Common myeloid progenitor, CD34-positive (primary cell): ENCODE data around the gene CARM1.

Source experiments
- CTCF ChIA-PET: fragments of 350-600 bp; sonication (Branson Sonifier 250); formaldehyde crosslinking; loops from one replicate; lab custom pipeline; 2021; ENCODE audit warnings: antibody characterized with exemption; lab: Charles Lee
- POLR2A ChIA-PET: fragments of 350-600 bp; sonication (Branson Sonifier 250); formaldehyde crosslinking; loops from one replicate; lab custom pipeline; 2021; ENCODE audit warnings: antibody characterized with exemption; lab: Charles Lee
- DNase-seq, 3 donors: peaks; one replicate each; pipeline versions ENCODE4 v3.0.0 to v3.0.0-alpha.2; 2013
- H3K27ac ChIP-seq, 2 experiments: 1 replicate in 1 of 2; 2 replicates in 1 of 2; pipeline ENCODE4 v1.7.0; 2013; ENCODE audit warnings: inconsistent platforms in 2 of 2, low read length in 2 of 2, mild to moderate bottlenecking in 2 of 2, low read depth in 1 of 2, moderate library complexity in 1 of 2; ENCODE audit not compliant: severe bottlenecking in 2 of 2, insufficient read depth in 1 of 2, poor library complexity in 1 of 2
- H3K27me3 ChIP-seq, 5 experiments: replicated peaks in 2 of 5; 1 replicate in 3 of 5; 2 replicates in 2 of 5; pipeline versions ENCODE4 v1.6.1 to v1.7.0; 2013; ENCODE audit warnings: low read length in 4 of 5, mild to moderate bottlenecking in 2 of 5, moderate library complexity in 2 of 5, inconsistent platforms in 1 of 5; ENCODE audit not compliant: insufficient read depth in 5 of 5, control insufficient read depth in 4 of 5
- H3K36me3 ChIP-seq, 4 experiments: 1 replicate in 2 of 4; 2 replicates in 2 of 4; pipeline versions ENCODE4 v1.6.1 to v1.7.0; 2013; ENCODE audit warnings: low read length in 3 of 4, control low read depth in 1 of 4, mild to moderate bottlenecking in 1 of 4; ENCODE audit not compliant: control insufficient read depth in 4 of 4, insufficient read depth in 4 of 4
- H3K4me1 ChIP-seq, 4 experiments: 1 replicate in 3 of 4; 2 replicates in 1 of 4; pipeline versions ENCODE4 v1.6.1 to v1.7.1; 2013; ENCODE audit warnings: low read length in 3 of 4, mild to moderate bottlenecking in 3 of 4, control low read depth in 1 of 4, inconsistent platforms in 1 of 4, moderate library complexity in 1 of 4; ENCODE audit not compliant: control insufficient read depth in 4 of 4, insufficient read depth in 4 of 4; ENCODE audit errors: control extremely low read depth in 1 of 4
- H3K4me3 ChIP-seq, 7 experiments: 1 replicate in 4 of 7; 2 replicates in 3 of 7; pipeline versions ENCODE4 v1.5.1 to v1.7.0; 2013; ENCODE audit warnings: mild to moderate bottlenecking in 7 of 7, low read length in 6 of 7, moderate library complexity in 6 of 7, inconsistent platforms in 2 of 7, low read depth in 2 of 7, control low read depth in 1 of 7; ENCODE audit not compliant: insufficient read depth in 4 of 7, control insufficient read depth in 1 of 7; ENCODE audit errors: extremely low read depth in 1 of 7
- H3K9me3 ChIP-seq, 5 experiments: 1 replicate in 4 of 5; 2 replicates in 1 of 5; pipeline versions ENCODE4 v1.6.1 to v1.7.1; 2013; ENCODE audit warnings: low read length in 4 of 5, mild to moderate bottlenecking in 2 of 5, inconsistent platforms in 1 of 5, low read depth in 1 of 5, moderate library complexity in 1 of 5; ENCODE audit not compliant: control insufficient read depth in 4 of 5, insufficient read depth in 2 of 5; ENCODE audit errors: control extremely low read depth in 1 of 5
- WGBS: methylation state at CpG from one replicate; pipeline ENCODE4 v1.1.5; 2013; ENCODE audit not compliant: insufficient coverage; 5-methylcytosine and 5-hydroxymethylcytosine counted together

The CARM1 gene

GRCh38 chr19:10913716-10914340 lies 42.5 kb downstream of the CARM1 start:
- no peak overlapping the region for H3K27ac ChIP-seq
- WGBS: 96% methylated on average over 24 of the region's 24 CpGs
- peaks cover 8 to 61% (median 34%) of the 10 kb centered on the region in 4 experiments for H3K36me3 ChIP-seq
- no peak for DNase-seq
- no peaks in the 10 kb centered on the region for H3K4me1 ChIP-seq
- ChIA-PET CTCF (interaction anchor here (1.4 kb wide), 1 partner anchor 14 kb away, joined by 5 read pairs; no protein-coding TSS in a partner anchor), POLR2A (interaction anchor here (1.1 kb wide), 1 partner anchor 78 kb away, joined by 3 read pairs; the partner anchor contains the start of gene TMED1)
- H3K9me3 ChIP-seq: no peaks in the 10 kb centered on the region
- no peak overlapping the region for H3K4me3 ChIP-seq
- H3K27me3 ChIP-seq: no peaks in the 10 kb centered on the region

- no peaks in the 10 kb centered on the region for H3K27me3 ChIP-seq
- H3K27ac ChIP-seq: no peak overlapping the region
- WGBS: 95% methylated on average over 16 of the region's 19 CpGs
- no peak for DNase-seq
- H3K36me3 ChIP-seq: peaks cover 8 to 67% (median 39%) of the 10 kb centered on the region in 4 experiments
- H3K4me1 ChIP-seq: no peaks in the 10 kb centered on the region
- ChIA-PET CTCF (interaction anchor here (0.9 kb wide), 1 partner anchor 21 kb away, joined by 5 read pairs; no protein-coding TSS in a partner anchor), POLR2A (interaction anchor here (1.1 kb wide), 1 partner anchor 80 kb away, joined by 3 read pairs; the partner anchor contains the start of gene TMED1)
- H3K9me3 ChIP-seq: no peaks in the 10 kb centered on the region
- no peak overlapping the region for H3K4me3 ChIP-seq
These were observed 44.1 kb downstream of the CARM1 start for GRCh38 chr19:10915130-10916091.

- ChIA-PET CTCF (interaction anchor here (0.9 kb wide), 1 partner anchor 20 kb away, joined by 5 read pairs; no protein-coding TSS in a partner anchor), POLR2A (no interaction called here)
- no peaks in the 10 kb centered on the region for H3K9me3 ChIP-seq
- WGBS: 100% methylated on average over 5 of the region's 6 CpGs
- H3K27ac ChIP-seq: no peak overlapping the region
- H3K36me3 ChIP-seq: peaks cover 8 to 73% (median 42%) of the 10 kb centered on the region in 4 experiments
- no peak overlapping the region for H3K4me3 ChIP-seq
- no peak for DNase-seq
- H3K27me3 ChIP-seq: no peaks in the 10 kb centered on the region
- no peaks in the 10 kb centered on the region for H3K4me1 ChIP-seq
These were observed 45.2 kb downstream of the CARM1 start for GRCh38 chr19:10916602-10917001.

GRCh38 chr19:10918359-10918758 lies 47.0 kb downstream of the CARM1 start:
- DNase-seq: no peak
- 92% methylated on average over 11 of the region's 11 CpGs for WGBS

DNA sequence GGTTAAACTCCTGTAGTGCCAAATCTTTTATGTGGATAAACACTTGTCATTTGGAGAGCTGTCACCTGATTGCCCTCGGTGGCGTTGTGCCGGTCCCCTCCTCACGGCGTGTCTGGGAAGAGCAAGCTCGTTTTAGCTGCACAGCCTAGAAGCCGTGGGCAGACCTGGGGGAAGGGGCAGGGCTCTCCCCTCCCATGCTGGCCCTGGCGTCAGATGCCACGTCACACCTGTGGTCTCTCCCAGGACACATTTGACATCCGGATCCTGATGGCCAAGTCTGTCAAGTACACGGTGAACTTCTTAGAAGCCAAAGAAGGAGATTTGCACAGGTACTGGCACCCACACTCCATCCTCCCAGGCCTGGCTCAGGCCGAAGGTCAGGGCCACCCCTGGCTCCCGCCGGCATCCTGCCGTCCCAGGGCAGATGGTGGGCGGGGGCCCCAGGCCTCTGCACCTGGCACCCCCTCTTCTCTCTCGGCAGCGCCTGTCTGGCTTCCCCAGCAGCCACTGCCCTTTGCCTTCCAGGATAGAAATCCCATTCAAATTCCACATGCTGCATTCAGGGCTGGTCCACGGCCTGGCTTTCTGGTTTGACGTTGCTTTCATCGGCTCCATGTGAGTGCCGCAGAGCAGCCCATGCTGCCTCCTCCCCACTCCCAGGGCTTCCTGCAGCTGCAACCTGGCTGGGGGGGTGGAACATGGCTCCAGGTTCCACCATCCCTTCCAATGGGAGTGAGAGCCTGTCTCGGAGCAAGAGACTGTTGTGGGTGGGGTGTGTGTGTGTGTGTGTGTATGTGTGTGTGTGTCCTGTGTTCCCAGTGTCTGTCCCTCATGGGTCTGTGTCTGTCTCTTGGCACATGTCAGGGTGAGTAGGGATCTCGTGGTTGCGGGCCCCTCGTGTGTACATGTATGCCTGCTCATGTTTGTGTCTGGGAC lies 48.3 kb downstream of the CARM1 start:
- no peaks in the 10 kb centered on the region for H3K9me3 ChIP-seq
- peaks cover 7 to 79% (median 49%) of the 10 kb centered on the region in 4 experiments for H3K36me3 ChIP-seq
- no peaks in the 10 kb centered on the region for H3K27me3 ChIP-seq
- no peak overlapping the region for H3K4me3 ChIP-seq
- ChIA-PET CTCF (interaction anchor here (0.6 to 1.2 kb wide), 2 partner anchors 42 to 61 kb away, joined by 3 read pairs; no protein-coding TSS in a partner anchor), POLR2A (no interaction called here)
- 93% methylated on average over 23 of the region's 26 CpGs for WGBS
- no peaks in the 10 kb centered on the region for H3K4me1 ChIP-seq
- no peak overlapping the region for H3K27ac ChIP-seq
- no peak for DNase-seq

More at GRCh38 chr19:10918359-10918758, 47.0 kb downstream of the CARM1 start:
- Histone ChIP-seq H3K9me3 (no peaks in the 10 kb centered on the region), H3K36me3 (peaks cover 8 to 76% (median 47%) of the 10 kb centered on the region in 4 experiments), H3K27ac (no peak overlapping the region), H3K27me3 (no peaks in the 10 kb centered on the region), H3K4me1 (no peaks in the 10 kb centered on the region), H3K4me3 (no peak overlapping the region)
- POLR2A ChIA-PET: no interaction called here
- CTCF ChIA-PET: interaction anchor here (1.2 kb wide), 1 partner anchor 41 kb away, joined by 3 read pairs; no protein-coding TSS in a partner anchor

GRCh38 chr19:10920288-10920655 lies 48.9 kb downstream of the CARM1 start:
- 96% methylated on average over 10 of the region's 10 CpGs for WGBS
- Histone ChIP-seq H3K27ac (no peak overlapping the region), H3K27me3 (no peaks in the 10 kb centered on the region), H3K4me3 (no peak overlapping the region), H3K4me1 (no peaks in the 10 kb centered on the region), H3K9me3 (no peaks in the 10 kb centered on the region), H3K36me3 (peaks cover 7 to 76% (median 50%) of the 10 kb centered on the region in 4 experiments)
- POLR2A ChIA-PET: no interaction called here
- DNase-seq: no peak
- CTCF ChIA-PET: interaction anchor here (0.6 kb wide), 1 partner anchor 61 kb away, joined by 3 read pairs; no protein-coding TSS in a partner anchor
